HepG2 (cell line): ENCODE measurements around the gene EIF1. TPM values are rescaled to one million over a fixed set of nuclear protein-coding genes. Genes with fewer than 3 reads are reported as not detected.

Source experiments
- GTF3A ChIP-seq: sonication (generic); formaldehyde crosslinking; conservative IDR thresholded peaks from 2 replicates; pipeline ENCODE4 v1.4.0; 2020; ENCODE audit warnings: mild to moderate bottlenecking, missing genetic modification reagents
- JUN ChIP-seq: sonication (generic); formaldehyde crosslinking; IDR thresholded peaks from 2 replicates; pipeline ENCODE4 v1.4.0; 2020; ENCODE audit warnings: mild to moderate bottlenecking, missing genetic modification reagents
- JUNB ChIP-seq: sonication (generic); formaldehyde crosslinking; IDR thresholded peaks from 2 replicates; pipeline ENCODE4 v1.8.0; 2022; ENCODE audit warnings: missing genetic modification reagents, mild to moderate bottlenecking, borderline replicate concordance
- KLF12 ChIP-seq: sonication (generic); formaldehyde crosslinking; IDR thresholded peaks from 2 replicates; pipeline ENCODE4 v1.4.0; 2020; ENCODE audit warnings: missing genetic modification reagents, borderline replicate concordance
- KLF6 ChIP-seq: IDR thresholded peaks from 2 replicates; pipeline ENCODE4 v1.8.0; 2016; ENCODE audit warnings: missing biosample characterization, missing genetic modification reagents
- MIER2 ChIP-seq: IDR thresholded peaks from 2 replicates; pipeline ENCODE4 v1.6.1; 2016; ENCODE audit warnings: missing biosample characterization, missing genetic modification reagents
- RXRB ChIP-seq: IDR thresholded peaks from 2 replicates; pipeline ENCODE4 v1.6.1; 2016; ENCODE audit warnings: borderline replicate concordance, missing genetic modification reagents, missing compliant biosample characterization
- SIX1 ChIP-seq: sonication (generic); formaldehyde crosslinking; IDR thresholded peaks from 2 replicates; pipeline ENCODE4 v1.4.0; 2020; ENCODE audit warnings: missing genetic modification reagents, borderline replicate concordance
- SRSF9 ChIP-seq: fragments of 200-400 bp; formaldehyde crosslinking; IDR thresholded peaks from 2 replicates; pipeline ENCODE4 v1.6.1; 2018; ENCODE audit warnings: borderline replicate concordance, mild to moderate bottlenecking, low read depth, low read length; ENCODE audit not compliant: insufficient read depth, poor library complexity, severe bottlenecking
- TCF12 ChIP-seq, 2 experiments: fragments of 450-650 bp in 1 of 2; sonication (generic) in 1 of 2; formaldehyde crosslinking in 1 of 2; IDR thresholded peaks; 2 replicates each; pipeline versions ENCODE4 v1.6.1 to v1.8.0; 2017 to 2022; ENCODE audit warnings: antibody characterized with exemption in 1 of 2, mild to moderate bottlenecking in 1 of 2, missing genetic modification reagents in 1 of 2, moderate library complexity in 1 of 2
- TOE1 ChIP-seq: sonication (generic); formaldehyde crosslinking; IDR thresholded peaks from 2 replicates; pipeline ENCODE4 v1.4.0; 2020; ENCODE audit warnings: mild to moderate bottlenecking, missing genetic modification reagents
- TRIM24 ChIP-seq: sonication (generic); formaldehyde crosslinking; IDR thresholded peaks from 2 replicates; pipeline ENCODE4 v1.8.0; 2022; ENCODE audit warnings: mild to moderate bottlenecking, missing genetic modification reagents
- ZC3H13 ChIP-seq: sonication (generic); formaldehyde crosslinking; IDR thresholded peaks from 2 replicates; pipeline ENCODE4 v1.8.1; 2023; ENCODE audit warnings: mild to moderate bottlenecking, missing genetic modification reagents, moderate library complexity
- ZKSCAN5 ChIP-seq: sonication (generic); formaldehyde crosslinking; IDR thresholded peaks from 2 replicates; pipeline ENCODE4 v1.5.1; 2020; ENCODE audit warnings: mild to moderate bottlenecking, missing genetic modification reagents
- ZNF235 ChIP-seq: sonication (generic); formaldehyde crosslinking; IDR thresholded peaks from 2 replicates; pipeline ENCODE4 v1.8.1; 2023; ENCODE audit warnings: mild to moderate bottlenecking, missing genetic modification reagents, borderline replicate concordance
- ZNF292 ChIP-seq: sonication (generic); formaldehyde crosslinking; IDR thresholded peaks from 2 replicates; pipeline ENCODE4 v1.8.1; 2022; ENCODE audit warnings: mild to moderate bottlenecking, low read depth, missing genetic modification reagents, borderline replicate concordance
- ZNF30 ChIP-seq: sonication (generic); formaldehyde crosslinking; IDR thresholded peaks from 2 replicates; pipeline ENCODE4 v1.5.0; 2020; ENCODE audit warnings: mild to moderate bottlenecking, missing genetic modification reagents
- ZNF362 ChIP-seq: sonication (generic); formaldehyde crosslinking; IDR thresholded peaks from 2 replicates; pipeline ENCODE4 v1.4.0; 2020; ENCODE audit warnings: missing genetic modification reagents, mild to moderate bottlenecking, borderline replicate concordance
- ZNF563 ChIP-seq: sonication (generic); formaldehyde crosslinking; IDR thresholded peaks from 2 replicates; pipeline ENCODE4 v1.8.0; 2022; ENCODE audit warnings: mild to moderate bottlenecking, moderate library complexity, missing genetic modification reagents
- ZNF644 ChIP-seq: IDR thresholded peaks from 2 replicates; pipeline ENCODE4 v1.6.1; 2016; ENCODE audit warnings: low read depth
- ZNF883 ChIP-seq: sonication (generic); formaldehyde crosslinking; IDR thresholded peaks from 2 replicates; pipeline ENCODE4 v1.5.1; 2020; ENCODE audit warnings: mild to moderate bottlenecking, missing genetic modification reagents; ENCODE audit errors: not compliant biosample characterization
- ZUFSP ChIP-seq: sonication (generic); formaldehyde crosslinking; IDR thresholded peaks from 2 replicates; pipeline ENCODE4 v1.9.0; 2021; ENCODE audit warnings: missing genetic modification reagents, mild to moderate bottlenecking, borderline replicate concordance
- polyA plus RNA-seq, 8 experiments: library from polyadenylated mRNA; depleted of rRNA in 3 of 8; stranded (reverse) in 7 of 8; unstranded in 1 of 8; fragments of >200 nt; fragmentation: Illumina TruSeq in 4 of 8; extraction: Trizol in 4 of 8; gene quantifications; 2 replicates each; pipeline versions ENCODE4 v1.2.1 to v1.2.3, GENCODE V29; 2011 to 2016; ENCODE audit warnings: low read depth in 4 of 8, missing spikeins in 1 of 8, mixed read lengths in 1 of 8; ENCODE audit not compliant: insufficient read depth in 1 of 8
- total RNA-seq, 5 experiments: library from RNA; depleted of rRNA; stranded (reverse); fragments of >200 nt; fragmentation: Illumina TruSeq; extraction: Trizol; gene quantifications; 2 replicates each; pipeline ENCODE4 v1.2.3, GENCODE V29; 2016; ENCODE audit warnings: low read depth in 1 of 5
- TF ChIP-seq, protein P1 (sequence below): sonication (generic); formaldehyde crosslinking; IDR thresholded peaks from 2 replicates; pipeline ENCODE4 v1.5.0; 2020; ENCODE audit warnings: mild to moderate bottlenecking, missing genetic modification reagents, borderline replicate concordance

The EIF1 gene
- total and polyA plus RNA-seq, 2 of the 13 experiments (the other 11 are each of a cell fraction or from before 2014, with no cell fraction given): 147 to 517 TPM

GRCh38 chr17:41734139-41734948 is 45.7 kb downstream of the EIF1 start, which contains the start of gene HAP1 (continued):
- TF ChIP-seq TOE1 (no peak), ZKSCAN5 (CRISPR knock-in tag) (no peak), ZNF292 (no peak), KLF6 (CRISPR knock-in tag) (no peak), SIX1 (CRISPR knock-in tag) (no peak), ZNF883 (CRISPR knock-in tag) (peak; percentile 59), RXRB (CRISPR knock-in tag) (no peak), TRIM24 (CRISPR knock-in tag) (no peak), ZC3H13 (CRISPR knock-in tag) (no peak), TCF12 (IDR thresholded peaks at IDR 0.05) (no peak), TCF12 (CRISPR knock-in tag; IDR thresholded peaks at IDR 0.05) (no peak), MIER2 (no peak), ZUFSP (CRISPR knock-in tag) (no peak), GTF3A (CRISPR knock-in tag) (no peak), SRSF9 (no peak), ZNF235 (CRISPR knock-in tag) (peak; percentile 19; the same call in 1 of the 2 replicates), ZNF563 (CRISPR knock-in tag) (peak; percentile 73), ZNF362 (CRISPR knock-in tag) (no peak), ZNF30 (CRISPR knock-in tag) (no peak), JUNB (CRISPR knock-in tag) (no peak), JUN (CRISPR knock-in tag) (no peak), ZNF644 (CRISPR knock-in tag) (no peak), KLF12 (no peak)
- TF ChIP-seq, protein P1, sequence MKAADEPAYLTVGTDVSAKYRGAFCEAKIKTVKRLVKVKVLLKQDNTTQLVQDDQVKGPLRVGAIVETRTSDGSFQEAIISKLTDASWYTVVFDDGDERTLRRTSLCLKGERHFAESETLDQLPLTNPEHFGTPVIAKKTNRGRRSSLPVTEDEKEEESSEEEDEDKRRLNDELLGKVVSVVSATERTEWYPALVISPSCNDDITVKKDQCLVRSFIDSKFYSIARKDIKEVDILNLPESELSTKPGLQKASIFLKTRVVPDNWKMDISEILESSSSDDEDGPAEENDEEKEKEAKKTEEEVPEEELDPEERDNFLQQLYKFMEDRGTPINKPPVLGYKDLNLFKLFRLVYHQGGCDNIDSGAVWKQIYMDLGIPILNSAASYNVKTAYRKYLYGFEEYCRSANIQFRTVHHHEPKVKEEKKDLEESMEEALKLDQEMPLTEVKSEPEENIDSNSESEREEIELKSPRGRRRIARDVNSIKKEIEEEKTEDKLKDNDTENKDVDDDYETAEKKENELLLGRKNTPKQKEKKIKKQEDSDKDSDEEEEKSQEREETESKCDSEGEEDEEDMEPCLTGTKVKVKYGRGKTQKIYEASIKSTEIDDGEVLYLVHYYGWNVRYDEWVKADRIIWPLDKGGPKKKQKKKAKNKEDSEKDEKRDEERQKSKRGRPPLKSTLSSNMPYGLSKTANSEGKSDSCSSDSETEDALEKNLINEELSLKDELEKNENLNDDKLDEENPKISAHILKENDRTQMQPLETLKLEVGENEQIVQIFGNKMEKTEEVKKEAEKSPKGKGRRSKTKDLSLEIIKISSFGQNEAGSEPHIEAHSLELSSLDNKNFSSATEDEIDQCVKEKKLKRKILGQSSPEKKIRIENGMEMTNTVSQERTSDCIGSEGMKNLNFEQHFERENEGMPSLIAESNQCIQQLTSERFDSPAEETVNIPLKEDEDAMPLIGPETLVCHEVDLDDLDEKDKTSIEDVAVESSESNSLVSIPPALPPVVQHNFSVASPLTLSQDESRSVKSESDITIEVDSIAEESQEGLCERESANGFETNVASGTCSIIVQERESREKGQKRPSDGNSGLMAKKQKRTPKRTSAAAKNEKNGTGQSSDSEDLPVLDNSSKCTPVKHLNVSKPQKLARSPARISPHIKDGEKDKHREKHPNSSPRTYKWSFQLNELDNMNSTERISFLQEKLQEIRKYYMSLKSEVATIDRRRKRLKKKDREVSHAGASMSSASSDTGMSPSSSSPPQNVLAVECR (CRISPR knock-in tag): peak; percentile 43; the same call in 1 of the 2 replicates
